Common myeloid progenitor, CD34-positive (primary cell): Measurements from ENCODE around the gene SURF2.

ENCODE experiments used
- CTCF ChIA-PET: fragments of 350-600 bp; sonication (Branson Sonifier 250); formaldehyde crosslinking; loops from one replicate; lab custom pipeline; 2021; ENCODE audit warnings: antibody characterized with exemption; lab: Charles Lee
- POLR2A ChIA-PET: fragments of 350-600 bp; sonication (Branson Sonifier 250); formaldehyde crosslinking; loops from one replicate; lab custom pipeline; 2021; ENCODE audit warnings: antibody characterized with exemption; lab: Charles Lee
- DNase-seq, 3 donors: peaks; one replicate each; pipeline versions ENCODE4 v3.0.0 to v3.0.0-alpha.2; 2013
- H3K27ac ChIP-seq, 2 experiments: 1 replicate in 1 of 2; 2 replicates in 1 of 2; pipeline ENCODE4 v1.7.0; 2013; ENCODE audit warnings: inconsistent platforms in 2 of 2, low read length in 2 of 2, mild to moderate bottlenecking in 2 of 2, low read depth in 1 of 2, moderate library complexity in 1 of 2; ENCODE audit not compliant: severe bottlenecking in 2 of 2, insufficient read depth in 1 of 2, poor library complexity in 1 of 2
- H3K27me3 ChIP-seq, 5 experiments: replicated peaks in 2 of 5; 1 replicate in 3 of 5; 2 replicates in 2 of 5; pipeline versions ENCODE4 v1.6.1 to v1.7.0; 2013; ENCODE audit warnings: low read length in 4 of 5, mild to moderate bottlenecking in 2 of 5, moderate library complexity in 2 of 5, inconsistent platforms in 1 of 5; ENCODE audit not compliant: insufficient read depth in 5 of 5, control insufficient read depth in 4 of 5
- H3K36me3 ChIP-seq, 4 experiments: 1 replicate in 2 of 4; 2 replicates in 2 of 4; pipeline versions ENCODE4 v1.6.1 to v1.7.0; 2013; ENCODE audit warnings: low read length in 3 of 4, control low read depth in 1 of 4, mild to moderate bottlenecking in 1 of 4; ENCODE audit not compliant: control insufficient read depth in 4 of 4, insufficient read depth in 4 of 4
- H3K4me1 ChIP-seq, 4 experiments: 1 replicate in 3 of 4; 2 replicates in 1 of 4; pipeline versions ENCODE4 v1.6.1 to v1.7.1; 2013; ENCODE audit warnings: low read length in 3 of 4, mild to moderate bottlenecking in 3 of 4, control low read depth in 1 of 4, inconsistent platforms in 1 of 4, moderate library complexity in 1 of 4; ENCODE audit not compliant: control insufficient read depth in 4 of 4, insufficient read depth in 4 of 4; ENCODE audit errors: control extremely low read depth in 1 of 4
- H3K4me3 ChIP-seq, 7 experiments: 1 replicate in 4 of 7; 2 replicates in 3 of 7; pipeline versions ENCODE4 v1.5.1 to v1.7.0; 2013; ENCODE audit warnings: mild to moderate bottlenecking in 7 of 7, low read length in 6 of 7, moderate library complexity in 6 of 7, inconsistent platforms in 2 of 7, low read depth in 2 of 7, control low read depth in 1 of 7; ENCODE audit not compliant: insufficient read depth in 4 of 7, control insufficient read depth in 1 of 7; ENCODE audit errors: extremely low read depth in 1 of 7
- H3K9me3 ChIP-seq, 5 experiments: 1 replicate in 4 of 5; 2 replicates in 1 of 5; pipeline versions ENCODE4 v1.6.1 to v1.7.1; 2013; ENCODE audit warnings: low read length in 4 of 5, mild to moderate bottlenecking in 2 of 5, inconsistent platforms in 1 of 5, low read depth in 1 of 5, moderate library complexity in 1 of 5; ENCODE audit not compliant: control insufficient read depth in 4 of 5, insufficient read depth in 2 of 5; ENCODE audit errors: control extremely low read depth in 1 of 5
- WGBS: methylation state at CpG from one replicate; pipeline ENCODE4 v1.1.5; 2013; ENCODE audit not compliant: insufficient coverage; 5-methylcytosine and 5-hydroxymethylcytosine counted together

SURF2 gene

GRCh38 chr9:133384736-133385321 lies 28.5 kb downstream of the SURF2 start:
- Histone ChIP-seq H3K4me3 (no peak overlapping the region), H3K27me3 (no peaks in the 10 kb centered on the region), H3K27ac (no peak overlapping the region), H3K4me1 (no peaks in the 10 kb centered on the region), H3K9me3 (no peaks in the 10 kb centered on the region), H3K36me3 (no peaks in the 10 kb centered on the region)
- 98% methylated on average over 9 of the region's 17 CpGs for WGBS
- ChIA-PET POLR2A (no interaction called here), CTCF (interaction anchor here (1.0 to 1.4 kb wide), 3 partner anchors 11 to 31 kb away, joined by 3 read pairs; no protein-coding TSS in a partner anchor)
- DNase-seq = no peak

GRCh38 chr9:133385452-133385851 lies 29.1 kb downstream of the SURF2 start:
- 94% methylated on average over 11 of the region's 14 CpGs for WGBS
- H3K27ac ChIP-seq = no peak overlapping the region
- DNase-seq = no peak
- no peak overlapping the region for H3K4me3 ChIP-seq
- no peaks in the 10 kb centered on the region for H3K36me3 ChIP-seq
- H3K9me3 ChIP-seq = no peaks in the 10 kb centered on the region
- H3K27me3 ChIP-seq = no peaks in the 10 kb centered on the region
- POLR2A ChIA-PET = no interaction called here
- no peaks in the 10 kb centered on the region for H3K4me1 ChIP-seq
- CTCF ChIA-PET = interaction anchor here (1.0 to 1.4 kb wide), 3 partner anchors 10 to 98 kb away, joined by 3 read pairs; no protein-coding TSS in a partner anchor

GRCh38 chr9:133386338-133386737 lies 30.0 kb downstream of the SURF2 start:
- 94% methylated on average over 13 of the region's 13 CpGs for WGBS
- CTCF ChIA-PET = interaction anchor here (1.4 to 1.5 kb wide), 2 partner anchors 19 to 98 kb away, joined by 3 read pairs; no protein-coding TSS in a partner anchor
- H3K27me3 ChIP-seq = no peaks in the 10 kb centered on the region

GRCh38 chr9:133387680-133388079 lies 31.3 kb downstream of the SURF2 start:
- no peak for DNase-seq
- ChIA-PET CTCF (interaction anchor here (1.6 kb wide), 1 partner anchor 9 kb away, joined by 5 read pairs; no protein-coding TSS in a partner anchor), POLR2A (no interaction called here)
- Histone ChIP-seq H3K9me3 (no peaks in the 10 kb centered on the region), H3K36me3 (no peaks in the 10 kb centered on the region), H3K4me3 (no peak overlapping the region), H3K27me3 (no peaks in the 10 kb centered on the region), H3K27ac (no peak overlapping the region), H3K4me1 (no peaks in the 10 kb centered on the region)
- 94% methylated on average over 7 of the region's 9 CpGs for WGBS

More at GRCh38 chr9:133386338-133386737, 30.0 kb downstream of the SURF2 start:
- Histone ChIP-seq H3K9me3 (no peaks in the 10 kb centered on the region), H3K4me3 (no peak overlapping the region), H3K4me1 (no peaks in the 10 kb centered on the region), H3K36me3 (no peaks in the 10 kb centered on the region), H3K27ac (no peak overlapping the region)
- DNase-seq = no peak
- POLR2A ChIA-PET = no interaction called here

- no peak overlapping the region for H3K27ac ChIP-seq
- 94% methylated on average over 12 of the region's 12 CpGs for WGBS
- no peaks in the 10 kb centered on the region for H3K27me3 ChIP-seq
- H3K4me3 ChIP-seq = no peak overlapping the region
- no peak for DNase-seq
- ChIA-PET POLR2A (no interaction called here), CTCF (interaction anchor here (0.8 to 1.6 kb wide), 2 partner anchors 11 to 203 kb away, joined by 3 to 4 read pairs; no protein-coding TSS in a partner anchor)
- no peaks in the 10 kb centered on the region for H3K4me1 ChIP-seq
- H3K9me3 ChIP-seq = no peaks in the 10 kb centered on the region
- no peaks in the 10 kb centered on the region for H3K36me3 ChIP-seq
These were observed 32.7 kb downstream of the SURF2 start for GRCh38 chr9:133389025-133389557.

GRCh38 chr9:133389562-133389961 lies 33.2 kb downstream of the SURF2 start:
- H3K9me3 ChIP-seq = no peaks in the 10 kb centered on the region
- H3K27ac ChIP-seq = no peak overlapping the region
- H3K4me3 ChIP-seq = no peak overlapping the region
- ChIA-PET CTCF (interaction anchor here (1.6 kb wide), 1 partner anchor 10 kb away, joined by 4 read pairs; no protein-coding TSS in a partner anchor), POLR2A (no interaction called here)
- 91% methylated on average over 13 of the region's 13 CpGs for WGBS
- no peak for DNase-seq
- peaks cover 0 to 3% (median 0%) of the 10 kb centered on the region in 4 experiments for H3K4me1 ChIP-seq
- H3K27me3 ChIP-seq = no peaks in the 10 kb centered on the region
- H3K36me3 ChIP-seq = no peaks in the 10 kb centered on the region

GRCh38 chr9:133390713-133391112 lies 34.4 kb downstream of the SURF2 start:
- ChIA-PET CTCF (interaction anchor here (1.1 kb wide), 1 partner anchor 12 kb away, joined by 3 read pairs; no protein-coding TSS in a partner anchor), POLR2A (no interaction called here)
- Histone ChIP-seq H3K4me1 (peaks cover 0 to 4% (median 0%) of the 10 kb centered on the region in 4 experiments), H3K27ac (no peak overlapping the region), H3K27me3 (no peaks in the 10 kb centered on the region), H3K36me3 (no peaks in the 10 kb centered on the region), H3K9me3 (no peaks in the 10 kb centered on the region), H3K4me3 (no peak overlapping the region)
- WGBS = 97% methylated on average over 6 of the region's 7 CpGs
- DNase-seq = no peak
